ENCODE results near the gene CFAP298.

DNA sequence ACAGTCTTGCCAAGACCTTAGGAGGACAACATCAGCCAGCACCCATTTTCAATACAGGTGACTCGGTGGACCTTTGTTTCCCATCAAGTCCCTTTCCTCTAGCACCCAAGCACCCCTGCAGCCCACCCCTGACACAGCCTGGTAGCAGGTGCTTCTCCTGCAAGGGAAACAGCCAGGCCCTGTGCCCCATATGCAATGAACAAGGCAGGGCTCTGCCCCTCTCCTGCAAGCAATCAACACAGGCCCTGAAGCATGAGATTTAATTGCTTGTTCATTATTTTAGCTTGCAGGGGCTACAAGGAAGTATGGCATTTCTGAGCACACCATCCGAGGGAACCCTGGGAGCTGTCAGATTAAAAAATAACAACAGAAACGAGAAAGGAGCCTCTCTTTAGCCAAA lies 62.3 kb downstream of the CFAP298 start:
- TF ChIP-seq, protein P1, sequence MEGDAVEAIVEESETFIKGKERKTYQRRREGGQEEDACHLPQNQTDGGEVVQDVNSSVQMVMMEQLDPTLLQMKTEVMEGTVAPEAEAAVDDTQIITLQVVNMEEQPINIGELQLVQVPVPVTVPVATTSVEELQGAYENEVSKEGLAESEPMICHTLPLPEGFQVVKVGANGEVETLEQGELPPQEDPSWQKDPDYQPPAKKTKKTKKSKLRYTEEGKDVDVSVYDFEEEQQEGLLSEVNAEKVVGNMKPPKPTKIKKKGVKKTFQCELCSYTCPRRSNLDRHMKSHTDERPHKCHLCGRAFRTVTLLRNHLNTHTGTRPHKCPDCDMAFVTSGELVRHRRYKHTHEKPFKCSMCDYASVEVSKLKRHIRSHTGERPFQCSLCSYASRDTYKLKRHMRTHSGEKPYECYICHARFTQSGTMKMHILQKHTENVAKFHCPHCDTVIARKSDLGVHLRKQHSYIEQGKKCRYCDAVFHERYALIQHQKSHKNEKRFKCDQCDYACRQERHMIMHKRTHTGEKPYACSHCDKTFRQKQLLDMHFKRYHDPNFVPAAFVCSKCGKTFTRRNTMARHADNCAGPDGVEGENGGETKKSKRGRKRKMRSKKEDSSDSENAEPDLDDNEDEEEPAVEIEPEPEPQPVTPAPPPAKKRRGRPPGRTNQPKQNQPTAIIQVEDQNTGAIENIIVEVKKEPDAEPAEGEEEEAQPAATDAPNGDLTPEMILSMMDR (IDR thresholded peaks at IDR 0.05), result no peak
- no peak for TF ChIP-seq POLR2A (IDR thresholded peaks at IDR 0.05)
